HG03159 (cell line): ENCODE measurements around the gene TIMM17A.

Source experiments
- ATAC-seq: cut with Tn5 transposase; IDR thresholded peaks from one replicate; pipeline ENCODE4 v1.9.1; 2021; ENCODE audit warnings: mild to moderate bottlenecking, moderate library complexity; ENCODE audit not compliant: unreplicated experiment

The TIMM17A gene

DNA sequence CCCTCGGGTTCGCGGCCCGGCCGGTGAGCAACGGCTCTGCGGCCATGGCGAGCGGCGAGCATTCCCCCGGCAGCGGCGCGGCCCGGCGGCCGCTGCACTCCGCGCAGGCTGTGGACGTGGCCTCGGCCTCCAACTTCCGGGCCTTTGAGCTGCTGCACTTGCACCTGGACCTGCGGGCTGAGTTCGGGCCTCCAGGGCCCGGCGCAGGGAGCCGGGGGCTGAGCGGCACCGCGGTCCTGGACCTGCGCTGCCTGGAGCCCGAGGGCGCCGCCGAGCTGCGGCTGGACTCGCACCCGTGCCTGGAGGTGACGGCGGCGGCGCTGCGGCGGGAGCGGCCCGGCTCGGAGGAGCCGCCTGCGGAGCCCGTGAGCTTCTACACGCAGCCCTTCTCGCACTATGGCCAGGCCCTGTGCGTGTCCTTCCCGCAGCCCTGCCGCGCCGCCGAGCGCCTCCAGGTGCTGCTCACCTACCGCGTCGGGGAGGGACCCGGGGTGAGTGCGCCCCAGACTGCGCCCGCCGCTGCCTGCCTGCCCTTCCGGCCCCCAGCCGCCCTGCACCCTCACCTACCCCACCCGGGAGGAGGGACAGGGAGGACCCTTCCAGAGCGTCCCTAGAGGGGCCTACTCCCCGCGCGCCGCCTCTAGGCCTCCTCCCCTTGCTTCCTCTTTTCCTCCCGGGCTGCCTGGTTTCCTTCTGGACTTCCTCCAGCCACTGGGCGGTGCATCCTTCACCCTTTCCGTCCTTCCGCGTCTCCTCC lies 27.5 kb downstream of the TIMM17A start, which contains the start of gene RNPEP:
Gene RNPEP (plus strand): TSS at position 26 of the 757 bp plus-strand sequence. CDS start 19 bp downstream, at position 45.
- ATAC-seq, result peak; percentile 71

GRCh38 chr1:201983380-201983805 lies 28.1 kb downstream of the TIMM17A start:
- ATAC-seq, result peak; percentile 29

DNA sequence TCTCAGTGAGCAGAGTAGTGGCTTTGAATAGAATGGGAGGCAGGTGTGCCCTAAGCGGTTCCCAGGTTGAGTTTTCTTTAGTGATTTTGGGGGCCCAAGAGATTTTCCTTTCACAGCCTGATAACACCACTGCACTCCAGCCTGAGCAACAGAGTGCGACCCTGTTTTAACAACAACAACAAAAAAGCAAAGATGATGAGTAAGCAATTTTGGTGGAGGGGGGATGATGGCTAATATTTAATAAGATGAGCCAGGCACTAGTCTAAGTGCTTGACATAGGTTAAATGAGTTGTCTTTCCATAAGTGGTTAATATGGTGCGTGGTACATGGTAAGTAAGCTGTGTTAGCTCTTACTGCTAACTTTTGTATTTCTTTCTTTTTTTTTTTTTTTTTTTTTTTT lies 29.1 kb downstream of the TIMM17A start:
- ATAC-seq, result no peak

- ATAC-seq, result no peak
Observed at GRCh38 chr1:201985355-201985754, 30.1 kb downstream of the TIMM17A start.

DNA sequence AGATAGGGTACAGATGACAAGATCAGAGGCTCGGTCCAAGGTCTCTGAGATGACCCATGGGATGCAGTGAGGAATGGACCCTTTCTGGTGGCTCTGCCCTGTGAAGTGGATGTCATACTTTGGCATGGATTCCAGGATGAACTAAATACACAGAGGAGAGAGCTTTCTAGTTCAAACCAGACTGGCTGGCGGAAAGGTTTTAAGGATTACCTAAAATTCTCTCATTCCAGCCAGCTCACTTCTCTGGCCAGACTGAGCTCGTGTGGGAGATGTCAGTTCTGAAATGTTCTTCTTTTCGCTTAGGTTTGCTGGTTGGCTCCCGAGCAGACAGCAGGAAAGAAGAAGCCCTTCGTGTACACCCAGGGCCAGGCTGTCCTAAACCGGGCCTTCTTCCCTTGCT lies 33.3 kb downstream of the TIMM17A start:
- no peak for ATAC-seq

DNA sequence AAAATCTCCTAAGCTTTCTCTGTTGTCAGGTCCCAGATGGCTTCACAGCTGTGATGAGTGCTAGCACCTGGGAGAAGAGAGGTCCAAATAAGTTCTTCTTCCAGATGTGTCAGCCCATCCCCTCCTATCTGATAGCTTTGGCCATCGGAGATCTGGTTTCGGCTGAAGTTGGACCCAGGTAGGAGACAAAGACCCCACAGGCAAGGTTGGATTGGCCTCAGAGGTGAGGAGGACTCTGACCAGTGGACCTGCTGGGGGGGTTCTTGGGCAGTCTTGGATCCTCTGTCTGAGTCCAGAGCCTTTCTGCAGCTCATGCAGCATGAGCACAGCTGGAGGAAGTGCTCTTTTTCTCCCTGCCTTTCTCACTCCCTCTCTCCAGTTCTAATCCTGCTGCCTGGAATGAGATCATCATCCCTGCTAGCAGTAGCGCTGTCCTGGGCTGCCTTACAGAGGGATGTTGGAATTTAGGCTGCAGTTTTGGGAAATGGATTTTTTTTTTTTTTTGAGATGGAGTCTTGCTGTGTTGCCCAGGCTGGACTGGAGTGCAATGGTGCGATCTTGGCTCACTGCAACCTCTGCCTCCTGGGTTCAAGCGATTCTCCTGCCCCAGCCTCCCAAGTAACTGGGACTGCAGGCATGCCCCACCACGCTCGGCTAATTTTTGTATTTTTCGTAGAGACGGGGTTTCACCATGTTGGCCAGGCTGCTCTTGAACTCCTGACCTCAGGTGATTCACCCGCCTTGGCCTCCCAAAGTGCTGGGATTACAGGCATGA lies 34.2 kb downstream of the TIMM17A start:
- no peak for ATAC-seq

GRCh38 chr1:201990427-201990826 lies 35.1 kb downstream of the TIMM17A start:
- ATAC-seq, result no peak

GRCh38 chr1:201999625-202000238 lies 44.4 kb downstream of the TIMM17A start:
- no peak for ATAC-seq

DNA sequence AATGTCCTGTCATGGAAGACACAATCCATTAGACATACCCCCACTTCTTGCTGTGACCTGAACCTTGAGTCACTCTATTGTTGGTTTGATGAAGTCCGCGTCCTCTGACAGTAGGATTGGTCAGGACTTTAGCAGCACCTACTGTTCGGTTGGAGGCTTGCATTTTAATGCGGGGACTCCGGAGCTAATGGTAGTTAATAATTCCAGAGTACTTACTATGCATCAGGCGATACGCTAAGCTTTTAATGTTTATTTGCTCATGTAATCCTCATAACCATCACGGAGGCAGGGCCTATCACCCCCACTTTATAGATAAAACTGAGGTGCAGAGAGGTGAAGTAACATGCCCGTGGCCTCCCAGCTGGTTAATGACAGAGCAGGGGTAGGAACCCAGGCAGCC lies 47.2 kb downstream of the TIMM17A start:
- no peak for ATAC-seq

- no peak for ATAC-seq
Observed at GRCh38 chr1:202004711-202005110, 49.4 kb downstream of the TIMM17A start.

GRCh38 chr1:202005958-202006357 lies 50.7 kb downstream of the TIMM17A start:
- no peak for ATAC-seq

DNA sequence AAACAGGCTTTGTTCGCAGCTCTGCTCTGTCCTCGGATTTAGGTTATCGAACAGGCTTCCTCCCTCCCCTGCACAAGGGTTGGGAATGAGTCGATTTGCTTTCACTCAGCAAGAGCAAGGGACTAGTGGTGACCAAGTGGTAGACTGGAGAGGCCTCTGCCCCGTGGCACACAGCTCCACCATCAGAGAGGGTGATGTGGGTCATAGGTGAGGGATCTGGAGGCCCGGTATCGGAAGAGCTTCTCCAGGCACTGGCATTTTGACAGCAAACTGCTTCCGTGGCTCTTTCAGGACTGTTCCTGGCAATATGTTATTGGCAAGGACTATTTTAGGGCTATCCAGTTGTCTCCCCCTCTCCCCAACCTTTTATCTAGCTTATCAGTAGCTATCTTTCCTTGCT lies 52.0 kb downstream of the TIMM17A start:
- ATAC-seq, result no peak

- no peak for ATAC-seq
Observed at GRCh38 chr1:202007805-202008489, 52.6 kb downstream of the TIMM17A start.

- peak; percentile 43 for ATAC-seq
Observed at GRCh38 chr1:202009326-202010179, 54.2 kb downstream of the TIMM17A start.

GRCh38 chr1:202010180-202011015 lies 55.1 kb downstream of the TIMM17A start, which contains the start of gene ELF3:
ELF3 (plus strand) TSS chr1:202010587; CDS start chr1:202011137, 550 bp downstream.
- ATAC-seq, result peak; percentile 65

DNA sequence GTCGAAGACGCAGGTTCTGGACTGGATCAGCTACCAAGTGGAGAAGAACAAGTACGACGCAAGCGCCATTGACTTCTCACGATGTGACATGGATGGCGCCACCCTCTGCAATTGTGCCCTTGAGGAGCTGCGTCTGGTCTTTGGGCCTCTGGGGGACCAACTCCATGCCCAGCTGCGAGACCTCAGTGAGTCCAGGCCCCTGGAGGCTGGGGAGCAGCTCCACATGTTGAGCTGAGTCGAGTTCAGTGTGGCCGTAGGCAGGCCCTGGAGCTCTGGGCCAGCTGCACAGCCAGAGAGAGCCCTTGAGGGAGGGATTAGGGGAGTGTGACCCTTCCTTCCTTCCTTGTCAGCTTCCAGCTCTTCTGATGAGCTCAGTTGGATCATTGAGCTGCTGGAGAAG lies 56.7 kb downstream of the TIMM17A start:
- ATAC-seq, result no peak

DNA sequence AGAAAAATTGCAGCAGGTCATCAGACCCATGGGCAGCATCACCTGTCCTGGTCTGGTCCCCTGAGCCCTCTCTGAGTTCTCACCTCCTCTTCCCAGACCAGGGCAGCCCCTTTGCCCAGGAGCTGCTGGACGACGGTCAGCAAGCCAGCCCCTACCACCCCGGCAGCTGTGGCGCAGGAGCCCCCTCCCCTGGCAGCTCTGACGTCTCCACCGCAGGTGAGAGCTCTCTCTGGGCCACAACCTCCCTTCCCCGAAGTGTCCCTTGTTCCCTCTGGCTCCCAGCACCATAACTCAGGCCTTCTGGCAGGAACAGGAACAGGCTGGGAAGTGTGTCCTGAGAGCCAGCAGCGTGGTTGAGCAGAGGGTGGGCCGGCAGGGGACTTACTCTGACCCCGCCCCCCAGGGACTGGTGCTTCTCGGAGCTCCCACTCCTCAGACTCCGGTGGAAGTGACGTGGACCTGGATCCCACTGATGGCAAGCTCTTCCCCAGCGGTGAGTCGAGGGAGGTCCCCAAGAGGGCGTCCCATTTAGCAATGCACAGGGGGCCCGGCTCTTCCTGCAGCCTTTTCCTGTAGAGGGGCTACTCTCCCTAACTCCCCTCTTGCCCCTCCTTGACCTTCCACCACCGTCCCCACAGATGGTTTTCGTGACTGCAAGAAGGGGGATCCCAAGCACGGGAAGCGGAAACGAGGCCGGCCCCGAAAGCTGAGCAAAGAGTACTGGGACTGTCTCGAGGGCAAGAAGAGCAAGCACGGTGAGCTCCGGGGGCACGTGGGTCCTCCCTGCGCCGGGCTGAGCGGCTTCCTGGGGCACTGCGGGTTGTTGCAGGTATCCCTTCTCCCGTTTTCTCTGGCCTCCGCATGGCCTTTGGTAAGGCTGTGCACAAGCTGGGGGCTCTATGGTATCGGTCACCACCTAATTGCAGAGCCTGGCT lies 57.5 kb downstream of the TIMM17A start:
- ATAC-seq, result no peak

DNA sequence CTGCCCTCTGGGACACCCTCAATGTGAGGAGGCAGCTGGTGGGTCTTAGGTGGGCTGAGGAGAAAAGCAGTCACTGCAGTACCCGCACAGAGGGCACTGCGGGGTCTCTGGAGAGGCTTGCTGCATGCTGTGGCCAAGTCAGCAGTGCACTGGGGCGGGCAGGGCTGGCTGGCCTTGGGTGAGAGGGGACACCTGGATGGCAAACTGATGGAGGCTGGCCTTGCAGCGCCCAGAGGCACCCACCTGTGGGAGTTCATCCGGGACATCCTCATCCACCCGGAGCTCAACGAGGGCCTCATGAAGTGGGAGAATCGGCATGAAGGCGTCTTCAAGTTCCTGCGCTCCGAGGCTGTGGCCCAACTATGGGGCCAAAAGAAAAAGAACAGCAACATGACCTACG lies 58.3 kb downstream of the TIMM17A start:
- ATAC-seq, result no peak
